Glomerular visceral epithelial cell (primary cell): Measurements from ENCODE around the gene STARD13.
A peak's percentile ranks its signal among the peaks of the same experiment; 100 is the strongest.

Source experiments
- DNase-seq: peaks from one replicate; pipeline ENCODE4 v3.0.0-alpha.2; 2016; ENCODE audit errors: extremely low spot score

The STARD13 gene

GRCh38 chr13:33147832-33148231, 137.7 kb downstream of the STARD13 start:
- no peak for DNase-seq

GRCh38 chr13:33146843-33147611, 138.5 kb downstream of the STARD13 start:
- DNase-seq: no peak

DNA sequence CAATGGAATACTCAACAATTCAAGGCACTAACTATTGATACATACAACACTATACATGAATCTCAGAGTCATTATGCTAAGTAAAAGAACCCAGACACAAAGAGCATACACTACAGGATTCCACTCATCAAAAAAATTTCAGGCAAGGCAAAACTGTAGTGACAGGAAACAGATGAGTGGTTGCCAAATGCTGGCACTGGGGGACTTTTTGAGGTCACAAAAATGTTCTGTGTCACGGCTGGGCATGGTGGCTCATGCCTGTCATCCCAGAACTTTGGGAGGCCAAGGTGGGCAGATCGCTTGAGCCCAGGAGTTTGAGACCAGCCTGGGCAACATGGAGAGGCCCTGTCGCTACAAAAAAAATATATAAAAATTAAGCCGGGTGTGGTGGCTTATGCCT, 139.9 kb downstream of the STARD13 start:
- DNase-seq: no peak

DNA sequence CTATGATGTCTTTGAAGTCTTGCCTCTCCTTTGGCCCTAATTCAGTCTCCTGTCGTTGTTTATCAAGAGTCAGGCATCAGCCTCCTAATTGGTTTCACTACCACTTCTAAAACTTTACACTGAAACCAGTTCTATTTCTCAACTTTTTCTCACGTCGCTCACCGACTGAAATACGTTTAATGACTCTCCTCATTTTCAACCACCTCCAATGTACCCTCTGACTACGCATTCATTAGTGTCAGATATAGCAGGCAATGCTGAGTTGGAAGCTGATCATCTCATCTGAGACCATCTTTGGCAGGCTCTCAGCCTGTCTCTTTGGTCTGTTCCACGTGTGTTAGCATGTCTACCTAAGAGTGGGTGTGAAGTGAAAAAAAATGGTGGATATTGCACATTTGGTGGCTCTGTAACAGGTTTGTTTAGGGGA, 141.2 kb downstream of the STARD13 start:
- DNase-seq: no peak

GRCh38 chr13:33139780-33140535, 145.6 kb downstream of the STARD13 start:
- no peak for DNase-seq

- DNase-seq: no peak
Measured at GRCh38 chr13:33139184-33139583, 146.4 kb downstream of the STARD13 start.

GRCh38 chr13:33138441-33138840, 147.1 kb downstream of the STARD13 start:
- DNase-seq: no peak

- no peak for DNase-seq
Measured at GRCh38 chr13:33137721-33138120, 147.8 kb downstream of the STARD13 start.

GRCh38 chr13:33135097-33135496, 150.5 kb downstream of the STARD13 start:
- no peak for DNase-seq

DNA sequence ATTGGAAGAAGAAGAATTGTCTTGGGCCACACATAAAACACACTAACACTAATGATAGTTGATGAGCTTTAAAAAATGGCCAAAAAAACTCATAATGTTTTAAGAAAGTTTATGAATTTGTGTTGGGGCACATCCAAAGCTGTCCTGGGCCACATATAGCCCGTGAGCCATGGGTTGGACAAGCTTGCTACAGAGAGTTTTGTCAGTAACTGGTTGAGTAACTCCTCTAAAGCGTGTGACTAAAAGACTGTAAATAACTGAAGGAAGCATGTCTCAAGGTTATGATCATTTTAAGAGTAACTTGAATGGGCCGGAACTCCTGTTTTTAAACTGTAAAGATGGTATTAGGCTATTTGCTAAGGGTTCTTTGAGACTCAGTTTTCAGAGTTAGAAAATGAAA, 151.3 kb downstream of the STARD13 start:
- DNase-seq: no peak

GRCh38 chr13:33132644-33133440, 152.7 kb downstream of the STARD13 start:
- DNase-seq: no peak

DNA sequence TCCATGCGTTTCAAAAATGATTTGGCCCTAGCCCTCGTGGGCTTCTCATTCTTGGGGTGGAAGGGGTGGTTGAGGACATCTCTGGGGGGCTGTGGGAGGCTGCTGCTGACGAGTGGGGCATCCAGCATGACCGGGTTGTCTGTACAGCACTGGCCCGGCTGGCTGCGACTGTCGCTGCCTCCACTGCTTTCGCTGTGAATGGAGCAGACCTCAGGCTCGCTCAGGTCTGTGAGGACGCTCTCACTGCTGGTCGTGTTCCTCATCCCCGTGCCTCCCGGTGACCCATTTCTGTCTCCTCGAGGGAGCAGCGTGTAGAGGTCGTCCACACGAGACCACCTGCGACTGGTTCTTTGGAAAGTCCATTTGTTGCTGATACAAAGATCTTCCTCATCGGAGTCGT, 155.7 kb downstream of the STARD13 start:
- no peak for DNase-seq

GRCh38 chr13:33129094-33129832, 156.3 kb downstream of the STARD13 start:
- no peak for DNase-seq

- no peak for DNase-seq
Measured at GRCh38 chr13:33128134-33128533, 157.4 kb downstream of the STARD13 start.

DNA sequence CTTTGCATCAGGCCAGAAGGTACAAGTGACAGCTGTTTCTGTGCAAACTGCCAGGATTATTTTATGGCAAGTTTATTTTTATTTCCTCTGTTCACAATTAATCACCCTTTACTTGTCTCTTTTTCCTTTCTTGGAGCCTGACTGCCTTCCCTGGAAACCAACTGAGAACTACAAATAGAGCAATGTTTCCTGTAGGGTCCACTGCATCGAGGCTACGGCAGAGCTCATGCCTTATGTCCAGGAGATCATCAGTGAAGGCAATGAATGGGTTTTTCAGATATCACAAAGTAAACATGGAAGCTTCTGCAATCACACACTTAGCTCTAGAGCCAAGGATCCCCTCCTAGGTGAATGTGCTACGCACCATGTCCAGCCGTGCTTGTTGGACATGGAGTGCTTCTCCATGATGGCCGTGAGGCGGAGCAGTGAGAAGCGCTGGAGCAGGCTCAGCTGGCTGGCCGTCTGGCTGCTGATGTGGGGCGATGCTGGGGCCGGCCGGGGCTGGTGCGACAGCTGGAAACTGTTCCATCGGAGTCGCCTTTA, 158.5 kb downstream of the STARD13 start:
- no peak for DNase-seq

DNA sequence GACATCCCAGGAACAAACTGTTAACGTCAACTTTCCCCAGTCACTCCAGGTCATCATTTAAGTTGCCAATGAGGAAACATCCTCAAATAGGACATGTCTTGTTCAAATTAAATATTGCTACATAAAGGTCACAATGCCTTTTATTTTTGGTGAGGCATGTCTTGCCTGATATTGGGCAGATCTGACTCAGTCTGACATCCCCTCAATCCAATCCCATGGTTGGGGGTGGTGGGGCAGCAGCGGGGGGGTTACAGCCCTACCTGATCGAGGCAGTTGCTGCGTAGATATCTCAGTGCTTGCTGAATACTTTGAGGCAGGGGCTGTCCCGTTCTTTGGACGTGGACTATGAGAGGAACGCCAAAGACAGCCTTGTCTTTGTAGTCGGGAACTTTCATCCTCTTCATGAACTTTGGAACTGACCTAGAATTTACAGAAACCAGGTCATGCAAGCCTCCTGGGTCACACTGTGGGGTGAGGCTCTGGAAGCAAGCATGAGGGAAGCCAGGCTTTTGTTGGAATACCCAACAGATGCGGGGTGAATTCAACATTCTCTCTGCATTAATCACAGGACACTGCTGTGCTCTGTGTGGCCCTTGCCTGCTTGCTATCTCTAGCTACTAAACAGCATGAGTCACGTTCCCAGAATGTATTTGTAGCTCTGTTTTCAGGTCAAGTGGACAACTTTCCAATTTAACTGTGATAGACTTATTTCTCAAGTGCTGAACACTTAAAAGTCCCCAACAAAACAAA, 159.6 kb downstream of the STARD13 start:
- peak; percentile 91 for DNase-seq

GRCh38 chr13:33123066-33123859, 162.3 kb downstream of the STARD13 start:
- no peak for DNase-seq

GRCh38 chr13:33119856-33120543, 165.6 kb downstream of the STARD13 start:
- no peak for DNase-seq
